ENCODE results near the gene CLNK.

The CLNK gene

DNA sequence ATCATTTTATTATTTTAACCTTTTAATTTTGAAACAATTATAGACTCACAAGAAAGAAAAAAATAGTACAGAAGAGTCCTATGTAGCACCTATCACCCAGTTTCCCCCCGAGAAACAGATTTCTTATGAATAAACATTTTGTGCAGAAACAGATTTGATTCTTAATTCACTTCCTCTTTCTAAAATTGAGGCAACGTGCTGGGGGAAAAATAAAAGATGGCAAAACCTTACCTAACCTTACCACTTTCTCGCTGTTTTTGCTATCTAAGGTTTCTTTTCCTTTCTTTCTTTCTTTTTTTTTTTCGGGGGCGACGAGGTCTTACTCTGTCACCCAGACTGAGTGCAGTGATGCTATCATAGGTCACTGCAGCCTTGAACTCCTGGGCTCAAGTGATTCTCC lies 4.3 kb upstream of the CLNK start:
- Mint-ChIP-seq H3K27me3 (no peaks in the 10 kb centered on the region), H3K4me3 (peak overlapping the region; percentile 26), H3K36me3 (no peaks in the 10 kb centered on the region), H3K4me1 (peaks cover 46% of the 10 kb centered on the region), H3K27ac (peak overlapping the region; percentile 67), H3K9me3 (no peaks in the 10 kb centered on the region)
- ATAC-seq: no peak

GRCh38 chr4:10688022-10688421 lies 3.5 kb upstream of the CLNK start:
- peaks cover 49% of the 10 kb centered on the region for H3K4me1 Mint-ChIP-seq
- H3K9me3 Mint-ChIP-seq: no peaks in the 10 kb centered on the region
- no peaks in the 10 kb centered on the region for H3K36me3 Mint-ChIP-seq
- peak overlapping the region; percentile 67 for H3K27ac Mint-ChIP-seq
- H3K27me3 Mint-ChIP-seq: no peaks in the 10 kb centered on the region
- ATAC-seq: no peak
- H3K4me3 Mint-ChIP-seq: no peak overlapping the region

- Mint-ChIP-seq H3K9me3 (peaks cover 1% of the 10 kb centered on the region), H3K36me3 (peaks cover 1% of the 10 kb centered on the region), H3K27ac (peak overlapping the region; percentile 67), H3K4me1 (peaks cover 54% of the 10 kb centered on the region), H3K27me3 (no peaks in the 10 kb centered on the region), H3K4me3 (no peak overlapping the region)
- no peak for ATAC-seq
Observed at GRCh38 chr4:10687526-10687925, 3.0 kb upstream of the CLNK start.

- Mint-ChIP-seq H3K27me3 (no peaks in the 10 kb centered on the region), H3K36me3 (peaks cover 15% of the 10 kb centered on the region), H3K4me3 (no peak overlapping the region), H3K27ac (peak overlapping the region; percentile 94), H3K4me1 (peaks cover 44% of the 10 kb centered on the region), H3K9me3 (peaks cover 6% of the 10 kb centered on the region)
- no peak for ATAC-seq
Observed at GRCh38 chr4:10682397-10682796, 2.2 kb downstream of the CLNK start.

DNA sequence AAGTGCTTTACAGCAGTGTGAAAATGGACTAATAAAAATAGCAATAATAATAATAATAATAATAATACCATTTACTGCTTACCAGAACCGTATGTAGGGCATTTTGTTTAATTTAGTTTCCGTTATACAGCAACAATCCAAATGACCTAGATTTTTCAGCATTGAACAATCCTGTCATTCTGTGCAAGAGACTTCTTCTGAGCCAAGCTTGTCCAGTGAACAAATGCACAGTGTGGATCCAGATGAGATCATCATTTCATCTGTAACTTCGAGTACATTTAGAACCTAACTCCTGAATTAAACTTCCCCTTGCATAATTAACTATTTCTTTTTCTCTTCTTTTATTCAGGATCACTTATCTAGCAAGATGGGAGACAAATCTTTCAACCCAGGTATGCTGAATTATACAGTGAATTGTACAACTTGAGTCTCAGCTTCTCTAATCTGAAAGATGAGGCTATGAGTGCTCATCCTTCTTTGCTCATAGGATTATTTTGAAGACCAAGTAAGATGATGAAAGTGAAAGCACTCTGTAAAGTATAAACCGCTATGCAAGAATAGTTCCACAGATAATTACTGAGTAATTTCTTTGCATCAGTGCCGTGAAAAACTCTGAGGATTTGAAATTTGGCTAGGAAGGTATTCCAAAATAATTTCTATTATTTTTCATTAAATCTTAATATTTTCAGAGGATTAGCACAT lies 6.6 kb downstream of the CLNK start:
- H3K27me3 Mint-ChIP-seq: no peaks in the 10 kb centered on the region
- ATAC-seq: peak; percentile 65
- H3K9me3 Mint-ChIP-seq: peaks cover 15% of the 10 kb centered on the region
- peaks cover 28% of the 10 kb centered on the region for H3K36me3 Mint-ChIP-seq
- peak overlapping the region; percentile 80 for H3K27ac Mint-ChIP-seq
- H3K4me3 Mint-ChIP-seq: peak overlapping the region; percentile 60
- H3K4me1 Mint-ChIP-seq: peaks cover 43% of the 10 kb centered on the region

DNA sequence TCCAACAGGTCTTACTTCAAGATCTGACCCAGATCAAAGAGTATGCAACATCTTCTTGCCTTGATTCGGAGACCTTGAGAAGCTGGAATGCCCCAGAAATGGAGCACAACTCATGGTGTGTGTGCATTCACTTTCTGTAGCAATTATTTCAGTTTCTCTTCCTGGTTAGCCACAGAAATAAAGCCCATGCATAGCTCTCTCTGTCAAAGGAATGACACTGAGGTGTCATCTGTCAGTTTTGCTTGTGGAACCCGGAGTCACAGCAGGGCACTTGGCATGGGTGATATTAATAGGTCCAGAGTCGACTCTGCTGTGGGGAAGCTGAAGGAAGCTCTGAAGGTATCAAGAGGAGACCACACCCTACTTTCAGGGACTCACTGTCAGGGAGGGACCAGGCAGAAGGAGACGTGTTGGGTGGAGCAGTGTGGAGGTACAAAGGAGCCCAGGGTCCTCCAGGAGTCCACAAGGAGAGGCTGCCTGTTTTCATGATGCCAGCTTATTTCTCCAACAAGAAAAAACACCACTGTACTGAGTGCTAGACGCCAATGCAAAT lies 10.7 kb downstream of the CLNK start:
- peaks cover 19% of the 10 kb centered on the region for H3K36me3 Mint-ChIP-seq
- no peaks in the 10 kb centered on the region for H3K27me3 Mint-ChIP-seq
- peak overlapping the region; percentile 74 for H3K27ac Mint-ChIP-seq
- H3K9me3 Mint-ChIP-seq: peaks cover 12% of the 10 kb centered on the region
- H3K4me1 Mint-ChIP-seq: peaks cover 42% of the 10 kb centered on the region
- no peak overlapping the region for H3K4me3 Mint-ChIP-seq
- peak; percentile 50 for ATAC-seq

DNA sequence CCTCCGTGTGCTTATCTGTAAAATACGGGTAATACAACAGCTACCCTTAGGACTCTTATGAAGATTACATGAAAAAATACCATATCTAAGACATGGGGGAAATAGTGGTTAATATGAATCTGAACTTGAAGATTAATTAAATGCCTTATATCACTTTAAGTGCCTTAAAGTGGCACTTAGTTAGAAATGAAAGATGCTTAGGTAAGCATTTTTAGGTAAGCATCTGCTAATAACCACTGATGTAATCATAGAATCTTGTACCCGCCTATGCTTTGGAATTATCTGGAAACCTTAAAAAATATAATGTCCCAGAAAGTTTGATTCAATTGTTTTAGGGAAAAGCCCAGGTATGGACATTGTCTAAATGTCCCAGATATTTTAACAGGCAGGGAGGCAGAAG lies 12.2 kb downstream of the CLNK start:
- no peak overlapping the region for H3K27ac Mint-ChIP-seq
- H3K9me3 Mint-ChIP-seq: peaks cover 9% of the 10 kb centered on the region
- H3K36me3 Mint-ChIP-seq: peaks cover 13% of the 10 kb centered on the region
- no peaks in the 10 kb centered on the region for H3K27me3 Mint-ChIP-seq
- peaks cover 30% of the 10 kb centered on the region for H3K4me1 Mint-ChIP-seq
- no peak for ATAC-seq
- H3K4me3 Mint-ChIP-seq: no peak overlapping the region

DNA sequence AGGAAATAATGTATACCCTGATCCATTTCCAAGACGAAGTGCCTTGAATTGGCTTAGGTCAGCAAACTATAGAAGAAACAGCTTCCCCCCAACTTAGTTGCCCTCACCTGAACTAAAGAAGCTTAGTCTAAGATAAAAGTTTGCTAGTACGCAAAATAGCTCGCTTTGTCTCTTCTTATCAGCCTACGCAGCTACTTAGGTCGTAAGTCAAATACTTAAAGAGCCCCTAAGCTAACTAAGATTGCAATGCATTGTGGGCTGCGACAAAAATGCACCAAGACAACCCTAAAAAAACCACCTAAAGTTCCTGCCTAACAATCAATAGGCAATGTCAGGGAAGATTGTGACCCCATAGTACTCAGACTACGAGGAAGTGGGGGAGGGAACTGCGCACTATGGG lies 12.8 kb downstream of the CLNK start:
- Mint-ChIP-seq H3K9me3 (peaks cover 7% of the 10 kb centered on the region), H3K4me1 (peaks cover 28% of the 10 kb centered on the region), H3K4me3 (no peak overlapping the region), H3K27me3 (no peaks in the 10 kb centered on the region), H3K36me3 (peaks cover 11% of the 10 kb centered on the region), H3K27ac (peak overlapping the region; percentile 72)
- ATAC-seq: no peak

DNA sequence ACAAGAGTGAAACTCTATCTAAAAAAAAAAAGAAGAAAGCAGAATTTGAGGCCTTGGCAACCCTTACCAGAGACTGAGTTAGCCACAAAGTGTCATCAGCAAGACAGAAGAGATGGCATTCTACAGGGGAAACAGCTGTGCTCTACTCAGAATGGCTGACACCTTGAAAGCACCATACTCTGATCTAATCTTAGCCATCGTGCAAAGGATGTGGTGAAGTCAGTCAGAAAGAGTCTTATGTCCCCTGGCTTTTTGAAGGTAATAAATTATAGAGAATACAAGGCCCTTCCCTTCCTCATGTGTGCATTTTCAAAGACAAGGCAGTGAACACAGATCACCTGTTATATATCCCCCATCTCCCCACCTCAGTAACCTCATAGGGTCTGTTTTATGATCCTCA lies 13.2 kb downstream of the CLNK start:
- Mint-ChIP-seq H3K9me3 (peaks cover 4% of the 10 kb centered on the region), H3K36me3 (peaks cover 7% of the 10 kb centered on the region), H3K27me3 (no peaks in the 10 kb centered on the region), H3K4me3 (no peak overlapping the region), H3K4me1 (peaks cover 24% of the 10 kb centered on the region), H3K27ac (peak overlapping the region; percentile 72)
- ATAC-seq: peak; percentile 91

GRCh38 chr4:10670321-10670720 lies 14.2 kb downstream of the CLNK start:
- ATAC-seq: no peak
- no peak overlapping the region for H3K4me3 Mint-ChIP-seq
- no peaks in the 10 kb centered on the region for H3K9me3 Mint-ChIP-seq
- peaks cover 23% of the 10 kb centered on the region for H3K4me1 Mint-ChIP-seq
- H3K27ac Mint-ChIP-seq: no peak overlapping the region
- H3K36me3 Mint-ChIP-seq: no peaks in the 10 kb centered on the region
- no peaks in the 10 kb centered on the region for H3K27me3 Mint-ChIP-seq

DNA sequence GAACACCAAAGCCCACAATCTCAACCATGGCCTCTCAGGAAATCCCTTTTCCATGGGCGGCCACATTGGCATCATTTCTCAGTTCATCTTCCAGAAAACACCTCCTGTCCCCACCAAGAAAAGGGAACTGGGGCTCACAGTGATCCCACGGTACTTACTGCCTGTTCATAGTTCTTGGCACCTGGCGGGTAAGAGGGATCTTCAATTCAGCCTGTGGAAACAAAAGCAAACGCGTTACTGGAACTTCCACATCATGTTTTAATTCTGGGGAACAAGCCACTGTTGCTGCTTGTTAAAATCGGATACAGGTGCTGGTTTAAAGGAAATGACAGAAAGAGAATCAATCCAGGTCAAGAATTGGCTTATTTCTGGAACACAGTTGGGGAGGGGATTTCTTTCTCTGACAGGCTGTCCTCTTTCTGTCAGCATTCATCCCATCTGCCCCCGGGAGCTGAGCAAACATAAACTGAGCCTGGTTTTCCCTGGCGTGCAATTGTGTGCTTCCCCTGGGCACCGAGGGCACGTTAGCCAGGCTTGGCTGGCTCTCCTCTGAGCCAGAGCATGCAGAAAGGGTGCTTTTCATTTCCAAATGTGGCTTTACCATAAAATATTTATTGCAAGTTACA lies 16.8 kb downstream of the CLNK start:
- Mint-ChIP-seq H3K27ac (peak overlapping the region; percentile 68), H3K4me1 (peaks cover 13% of the 10 kb centered on the region), H3K27me3 (no peaks in the 10 kb centered on the region), H3K36me3 (no peaks in the 10 kb centered on the region), H3K9me3 (no peaks in the 10 kb centered on the region), H3K4me3 (no peak overlapping the region)
- no peak for ATAC-seq

DNA sequence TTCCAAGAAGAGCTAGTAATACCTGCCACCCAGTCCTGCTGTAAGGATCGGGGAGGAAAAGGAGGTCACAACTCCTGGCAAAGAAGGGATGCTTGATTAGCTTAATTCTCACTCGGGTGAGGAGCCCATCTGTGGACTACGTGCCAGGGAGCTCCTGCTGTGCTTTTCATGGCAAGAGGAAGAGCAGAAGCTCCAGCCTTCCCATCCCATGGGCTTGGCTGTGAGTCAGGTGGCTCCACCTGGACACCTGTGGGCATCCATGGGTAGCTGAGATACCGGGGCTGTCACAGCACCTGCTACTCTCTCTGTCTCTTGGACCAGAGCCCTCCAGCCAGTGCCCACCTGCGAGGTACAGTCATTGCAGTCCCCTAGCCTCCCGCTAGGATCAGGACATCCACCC lies 18.0 kb downstream of the CLNK start:
- H3K36me3 Mint-ChIP-seq: no peaks in the 10 kb centered on the region
- H3K27me3 Mint-ChIP-seq: no peaks in the 10 kb centered on the region
- H3K4me1 Mint-ChIP-seq: peaks cover 8% of the 10 kb centered on the region
- H3K9me3 Mint-ChIP-seq: no peaks in the 10 kb centered on the region
- no peak overlapping the region for H3K27ac Mint-ChIP-seq
- ATAC-seq: no peak
- no peak overlapping the region for H3K4me3 Mint-ChIP-seq

- Mint-ChIP-seq H3K4me3 (no peak overlapping the region), H3K36me3 (no peaks in the 10 kb centered on the region), H3K27me3 (no peaks in the 10 kb centered on the region), H3K4me1 (no peaks in the 10 kb centered on the region), H3K9me3 (no peaks in the 10 kb centered on the region), H3K27ac (peak overlapping the region; percentile 24)
- no peak for ATAC-seq
Observed at GRCh38 chr4:10664408-10664807, 20.2 kb downstream of the CLNK start.

DNA sequence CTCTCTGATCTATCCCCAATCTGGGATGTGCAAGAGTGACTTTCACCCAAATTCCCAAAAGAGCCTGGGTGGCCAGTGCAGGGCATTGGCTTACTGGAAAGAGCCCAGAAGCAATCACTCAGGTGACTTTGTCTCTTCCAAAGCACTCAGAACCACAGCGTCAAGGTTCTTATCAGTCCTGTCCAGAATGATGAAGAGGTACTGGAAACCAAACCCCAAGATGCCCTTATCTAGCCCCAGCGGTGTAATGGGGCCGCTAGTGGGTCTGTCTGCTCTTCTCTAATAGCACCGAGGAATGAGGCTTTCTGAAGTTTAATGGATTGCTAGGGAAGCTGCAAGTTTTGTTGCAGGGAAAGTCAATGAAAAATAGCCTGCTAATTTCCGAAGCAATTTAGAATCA lies 21.6 kb downstream of the CLNK start:
- H3K4me1 Mint-ChIP-seq: peaks cover 4% of the 10 kb centered on the region
- H3K36me3 Mint-ChIP-seq: no peaks in the 10 kb centered on the region
- no peak for ATAC-seq
- no peak overlapping the region for H3K4me3 Mint-ChIP-seq
- no peaks in the 10 kb centered on the region for H3K9me3 Mint-ChIP-seq
- no peak overlapping the region for H3K27ac Mint-ChIP-seq
- H3K27me3 Mint-ChIP-seq: no peaks in the 10 kb centered on the region

DNA sequence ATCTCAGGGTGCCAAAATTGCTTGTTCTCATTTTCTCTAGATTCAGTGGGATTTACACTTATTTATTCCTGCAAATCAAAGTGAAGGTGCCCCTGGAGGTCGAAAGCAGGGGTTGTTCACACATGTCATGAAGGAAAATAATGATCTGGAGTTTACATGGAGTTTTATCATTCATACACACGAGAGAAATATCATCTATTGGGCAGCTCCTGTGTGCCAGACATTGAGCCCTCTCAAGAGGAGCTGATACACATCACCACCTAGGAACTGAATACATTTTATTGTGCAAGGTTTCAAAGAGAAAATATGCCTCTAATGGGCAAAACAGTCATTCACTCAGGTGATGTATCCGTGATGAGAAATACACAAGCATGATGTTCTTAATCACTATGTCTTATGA lies 23.5 kb downstream of the CLNK start:
- no peaks in the 10 kb centered on the region for H3K36me3 Mint-ChIP-seq
- no peaks in the 10 kb centered on the region for H3K9me3 Mint-ChIP-seq
- H3K27ac Mint-ChIP-seq: no peak overlapping the region
- no peaks in the 10 kb centered on the region for H3K27me3 Mint-ChIP-seq
- H3K4me3 Mint-ChIP-seq: no peak overlapping the region
- peaks cover 11% of the 10 kb centered on the region for H3K4me1 Mint-ChIP-seq
- ATAC-seq: no peak

- H3K9me3 Mint-ChIP-seq: peaks cover 5% of the 10 kb centered on the region
- H3K4me3 Mint-ChIP-seq: no peak overlapping the region
- no peaks in the 10 kb centered on the region for H3K27me3 Mint-ChIP-seq
- no peak for ATAC-seq
- H3K27ac Mint-ChIP-seq: no peak overlapping the region
- peaks cover 21% of the 10 kb centered on the region for H3K4me1 Mint-ChIP-seq
- H3K36me3 Mint-ChIP-seq: peaks cover 7% of the 10 kb centered on the region
Observed at GRCh38 chr4:10659251-10659650, 25.3 kb downstream of the CLNK start.

Data from stimulated activated memory B cell treated with anti-CD40 and anti-IgM and Interleukin-4, amounts not matched to agents 10 μg/mL and 1 μg/mL and 100 μg/mL, for 72 hours (primary cell).